Lower leg skin (tissue), 3 donors: ENCODE measurements around the gene SPRY4.

Source experiments
- POLR2A ChIP-seq, 2 donors: fragments of 450-650 bp; IDR thresholded peaks; one replicate each; pipeline ENCODE4 v1.6.1; 2016 to 2017; ENCODE audit warnings: antibody characterized with exemption in 2 of 2, mild to moderate bottlenecking in 1 of 2, moderate library complexity in 1 of 2
- TF ChIP-seq, protein P1 (sequence below), 3 donors: fragments of 450-650 bp; IDR thresholded peaks; one replicate each; pipeline ENCODE4 v1.5.1; 2016; ENCODE audit warnings: antibody characterized with exemption in 3 of 3, mild to moderate bottlenecking in 3 of 3, moderate library complexity in 2 of 3

DNA sequence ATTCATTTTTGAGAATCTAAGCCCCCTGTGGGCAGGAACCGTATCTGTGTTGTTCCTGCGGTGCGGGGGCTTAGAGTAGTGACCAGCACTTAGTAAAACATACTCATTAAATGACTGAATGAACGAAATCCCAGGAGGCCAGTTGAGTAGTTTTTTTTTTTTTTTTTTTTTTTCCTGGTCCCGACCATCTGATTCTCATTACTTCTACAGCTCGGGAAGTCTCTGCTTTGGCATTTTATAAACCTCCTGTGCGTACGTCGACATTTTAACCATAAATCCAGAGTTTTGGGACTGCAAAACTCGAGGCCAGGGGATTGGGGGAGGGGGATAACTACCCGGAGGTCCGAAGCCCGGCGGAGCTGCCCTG is 31.5 kb upstream of the SPRY4 start:
- TF ChIP-seq POLR2A (IDR thresholded peaks at IDR 0.05) = no peak
- TF ChIP-seq, protein P1, sequence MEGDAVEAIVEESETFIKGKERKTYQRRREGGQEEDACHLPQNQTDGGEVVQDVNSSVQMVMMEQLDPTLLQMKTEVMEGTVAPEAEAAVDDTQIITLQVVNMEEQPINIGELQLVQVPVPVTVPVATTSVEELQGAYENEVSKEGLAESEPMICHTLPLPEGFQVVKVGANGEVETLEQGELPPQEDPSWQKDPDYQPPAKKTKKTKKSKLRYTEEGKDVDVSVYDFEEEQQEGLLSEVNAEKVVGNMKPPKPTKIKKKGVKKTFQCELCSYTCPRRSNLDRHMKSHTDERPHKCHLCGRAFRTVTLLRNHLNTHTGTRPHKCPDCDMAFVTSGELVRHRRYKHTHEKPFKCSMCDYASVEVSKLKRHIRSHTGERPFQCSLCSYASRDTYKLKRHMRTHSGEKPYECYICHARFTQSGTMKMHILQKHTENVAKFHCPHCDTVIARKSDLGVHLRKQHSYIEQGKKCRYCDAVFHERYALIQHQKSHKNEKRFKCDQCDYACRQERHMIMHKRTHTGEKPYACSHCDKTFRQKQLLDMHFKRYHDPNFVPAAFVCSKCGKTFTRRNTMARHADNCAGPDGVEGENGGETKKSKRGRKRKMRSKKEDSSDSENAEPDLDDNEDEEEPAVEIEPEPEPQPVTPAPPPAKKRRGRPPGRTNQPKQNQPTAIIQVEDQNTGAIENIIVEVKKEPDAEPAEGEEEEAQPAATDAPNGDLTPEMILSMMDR (IDR thresholded peaks at IDR 0.05) = no peak
